GM23338 (cell line): Measurements from ENCODE around the gene U2AF1L4. TPM values are rescaled to one million over a fixed set of nuclear protein-coding genes. Genes with fewer than 3 reads are reported as not detected.

Experiments
- ATAC-seq: fragments of 200-7000 bp; cut with Tn5 transposase; 3 replicates; pipeline ENCODE4 v1.9.1; 2020
- DNase-seq: peaks from one replicate; pipeline ENCODE4 v3.0.0-alpha.2; 2015; ENCODE audit warnings: low spot score
- H2AFZ ChIP-seq: fragments of 200-600 bp; sonication (generic); 2 replicates; pipeline ENCODE4 v1.8.0; 2016; ENCODE audit warnings: antibody characterized with exemption, mild to moderate bottlenecking, moderate library complexity
- H3F3A ChIP-seq: fragments of 200-600 bp; sonication (generic); replicated peaks from 2 replicates; pipeline ENCODE4 v1.8.0; 2017; ENCODE audit warnings: antibody characterized with exemption, mixed run types, low read depth
- H3K27ac ChIP-seq: fragments of 200-600 bp; sonication (generic); 2 replicates; pipeline ENCODE4 v1.6.1; 2016; ENCODE audit warnings: low read depth
- H3K27me3 ChIP-seq: fragments of 200-600 bp; sonication (generic); 2 replicates; pipeline ENCODE4 v1.8.0; 2016; ENCODE audit warnings: mild to moderate bottlenecking, mixed run types, moderate library complexity; ENCODE audit not compliant: insufficient read depth
- H3K36me3 ChIP-seq: fragments of 200-600 bp; sonication (generic); 2 replicates; pipeline ENCODE4 v1.8.0; 2016; ENCODE audit warnings: mild to moderate bottlenecking; ENCODE audit not compliant: insufficient read depth
- H3K4me1 ChIP-seq: fragments of 200-600 bp; sonication (generic); 2 replicates; pipeline ENCODE4 v1.8.0; 2016; ENCODE audit warnings: mild to moderate bottlenecking, moderate library complexity; ENCODE audit not compliant: insufficient read depth
- H3K4me2 ChIP-seq: fragments of 200-600 bp; sonication (generic); 2 replicates; pipeline ENCODE4 v1.7.1; 2017; ENCODE audit warnings: mixed run types
- H3K4me3 ChIP-seq: fragments of 200-600 bp; sonication (generic); 2 replicates; pipeline ENCODE4 v1.6.1; 2016; ENCODE audit warnings: mixed run types
- H3K79me2 ChIP-seq: fragments of 200-600 bp; sonication (generic); replicated peaks from 2 replicates; pipeline ENCODE4 v1.8.0; 2017; ENCODE audit warnings: mild to moderate bottlenecking; ENCODE audit not compliant: insufficient read depth
- H3K9me2 ChIP-seq: fragments of 200-600 bp; sonication (generic); 2 replicates; pipeline ENCODE4 v1.8.0; 2017; ENCODE audit not compliant: insufficient read depth
- H4K20me1 ChIP-seq: fragments of 200-600 bp; sonication (generic); replicated peaks from 2 replicates; pipeline ENCODE4 v1.8.0; 2017; ENCODE audit warnings: mild to moderate bottlenecking; ENCODE audit not compliant: insufficient read depth
- H3K27ac Mint-ChIP-seq: 2 replicates; pipeline ENCODE4 v1.8.0; 2020; ENCODE audit warnings: inconsistent platforms, mild to moderate bottlenecking, moderate library complexity, mixed read lengths
- H3K27me3 Mint-ChIP-seq: 3 replicates; pipeline ENCODE4 v1.8.0; 2022; ENCODE audit warnings: low read depth, mild to moderate bottlenecking, moderate library complexity, mixed read lengths, inconsistent platforms; ENCODE audit not compliant: insufficient read depth, poor library complexity
- H3K36me3 Mint-ChIP-seq: 3 replicates; pipeline ENCODE4 v1.8.0; 2021; ENCODE audit warnings: low read depth, mild to moderate bottlenecking, inconsistent platforms, moderate library complexity, mixed read lengths
- H3K4me1 Mint-ChIP-seq: 3 replicates; pipeline ENCODE4 v1.8.0; 2020; ENCODE audit warnings: mild to moderate bottlenecking, inconsistent platforms, mixed read lengths
- H3K4me3 Mint-ChIP-seq: 3 replicates; pipeline ENCODE4 v1.8.0; 2021; ENCODE audit warnings: moderate library complexity, mild to moderate bottlenecking, inconsistent platforms, mixed read lengths
- H3K9me3 Mint-ChIP-seq: 3 replicates; pipeline ENCODE4 v1.8.0; 2020; ENCODE audit warnings: moderate library complexity, mild to moderate bottlenecking, inconsistent platforms, mixed read lengths
- CREB1 ChIP-seq: fragments of 250-450 bp; sonication (Bioruptor Pico); IDR thresholded peaks from 2 replicates; pipeline ENCODE4 v1.5.0; 2020; ENCODE audit warnings: low read depth, mild to moderate bottlenecking, moderate library complexity
- CTCF ChIP-seq, 2 experiments: fragments of 200-600 bp in 1 of 2; sonication (generic) in 1 of 2; conservative IDR thresholded peaks; 2 replicates each; pipeline versions ENCODE4 v1.5.1 to v1.6.1; 2016 to 2017; ENCODE audit warnings: antibody characterized with exemption in 2 of 2, low read depth in 2 of 2, mild to moderate bottlenecking in 2 of 2, moderate library complexity in 1 of 2
- ETS1 ChIP-seq: IDR thresholded peaks from 2 replicates; pipeline ENCODE4 v1.6.1; 2016; ENCODE audit warnings: antibody characterized with exemption
- EZH2 ChIP-seq: fragments of 200-600 bp; sonication (generic); IDR thresholded peaks from one replicate; pipeline ENCODE4 v1.8.0; 2017; ENCODE audit warnings: antibody characterized with exemption, mild to moderate bottlenecking, low read depth; ENCODE audit not compliant: unreplicated experiment
- EZH2phosphoT487 ChIP-seq: fragments of 200-600 bp; sonication (generic); IDR thresholded peaks from one replicate; pipeline ENCODE4 v1.8.1; 2018; ENCODE audit warnings: antibody characterized with exemption; ENCODE audit not compliant: unreplicated experiment
- JUNB ChIP-seq: IDR thresholded peaks from one replicate; pipeline ENCODE4 v1.6.1; 2016; ENCODE audit warnings: antibody characterized with exemption; ENCODE audit not compliant: unreplicated experiment
- NANOG ChIP-seq: IDR thresholded peaks from 2 replicates; pipeline ENCODE4 v1.6.1; 2016; ENCODE audit warnings: antibody characterized with exemption, borderline replicate concordance
- POLR2AphosphoS5 ChIP-seq: IDR thresholded peaks from 2 replicates; pipeline ENCODE4 v1.6.1; 2016; ENCODE audit warnings: antibody characterized with exemption, low read depth
- STAT1 ChIP-seq: IDR thresholded peaks from one replicate; pipeline ENCODE4 v1.6.1; 2016; ENCODE audit warnings: antibody characterized with exemption; ENCODE audit not compliant: unreplicated experiment
- ZNF114 ChIP-seq: fragments of 250-450 bp; sonication (Bioruptor Pico); IDR thresholded peaks from 2 replicates; pipeline ENCODE4 v1.5.0; 2020; ENCODE audit warnings: mild to moderate bottlenecking, moderate library complexity
- ZNF331 ChIP-seq: fragments of 250-450 bp; sonication (Bioruptor Pico); IDR thresholded peaks from 2 replicates; pipeline ENCODE4 v1.5.0; 2020; ENCODE audit warnings: low read depth, mild to moderate bottlenecking, moderate library complexity
- ZNF462 ChIP-seq: fragments of 250-450 bp; sonication (Bioruptor Pico); IDR thresholded peaks from 2 replicates; pipeline ENCODE4 v1.5.0; 2020; ENCODE audit warnings: mild to moderate bottlenecking, moderate library complexity
- polyA plus RNA-seq: library from polyadenylated mRNA; unstranded; fragments of >200 nt; fragmentation: Nextera tagmentation; extraction: Ambion mirVana; gene quantifications from 2 replicates; pipeline ENCODE4 v1.2.1, GENCODE V29; 2016
- total RNA-seq: library from RNA; depleted of rRNA; stranded (reverse); fragments of >200 nt; shearing (Covaris generic); gene quantifications from 2 replicates; pipeline ENCODE4 v1.2.3, GENCODE V29; 2014
- TF ChIP-seq, protein P1 (sequence below): IDR thresholded peaks from one replicate; pipeline ENCODE4 v1.6.1; 2018; ENCODE audit warnings: antibody characterized with exemption; ENCODE audit not compliant: unreplicated experiment

Gene U2AF1L4
- total and polyA plus RNA-seq, 2 experiments from 2014 or later, result 13.1 to 23.7 TPM

- Histone ChIP-seq H3K4me3 (no peak overlapping the region), H3K79me2 (no peaks in the 10 kb centered on the region), H3K27ac (no peak overlapping the region), H3K4me2 (no peak overlapping the region), H3K9me2 (no peaks in the 10 kb centered on the region), H3K36me3 (peaks cover 24% of the 10 kb centered on the region; the same call in 1 of the 2 replicates), H4K20me1 (peaks cover 5% of the 10 kb centered on the region), H3K27me3 (no peaks in the 10 kb centered on the region), H3F3A (no peaks in the 10 kb centered on the region), H3K4me1 (no peaks in the 10 kb centered on the region), H2AFZ (no peak overlapping the region)
- TF ChIP-seq ZNF114 (CRISPR knock-in tag), result no peak
- TF ChIP-seq CREB1, result no peak
- no peak for TF ChIP-seq EZH2phosphoT487
- no peak for TF ChIP-seq CTCF (conservative IDR thresholded peaks at IDR 0.05; ENCODE audit: low read depth in 2 of 2)
- TF ChIP-seq, protein P1, sequence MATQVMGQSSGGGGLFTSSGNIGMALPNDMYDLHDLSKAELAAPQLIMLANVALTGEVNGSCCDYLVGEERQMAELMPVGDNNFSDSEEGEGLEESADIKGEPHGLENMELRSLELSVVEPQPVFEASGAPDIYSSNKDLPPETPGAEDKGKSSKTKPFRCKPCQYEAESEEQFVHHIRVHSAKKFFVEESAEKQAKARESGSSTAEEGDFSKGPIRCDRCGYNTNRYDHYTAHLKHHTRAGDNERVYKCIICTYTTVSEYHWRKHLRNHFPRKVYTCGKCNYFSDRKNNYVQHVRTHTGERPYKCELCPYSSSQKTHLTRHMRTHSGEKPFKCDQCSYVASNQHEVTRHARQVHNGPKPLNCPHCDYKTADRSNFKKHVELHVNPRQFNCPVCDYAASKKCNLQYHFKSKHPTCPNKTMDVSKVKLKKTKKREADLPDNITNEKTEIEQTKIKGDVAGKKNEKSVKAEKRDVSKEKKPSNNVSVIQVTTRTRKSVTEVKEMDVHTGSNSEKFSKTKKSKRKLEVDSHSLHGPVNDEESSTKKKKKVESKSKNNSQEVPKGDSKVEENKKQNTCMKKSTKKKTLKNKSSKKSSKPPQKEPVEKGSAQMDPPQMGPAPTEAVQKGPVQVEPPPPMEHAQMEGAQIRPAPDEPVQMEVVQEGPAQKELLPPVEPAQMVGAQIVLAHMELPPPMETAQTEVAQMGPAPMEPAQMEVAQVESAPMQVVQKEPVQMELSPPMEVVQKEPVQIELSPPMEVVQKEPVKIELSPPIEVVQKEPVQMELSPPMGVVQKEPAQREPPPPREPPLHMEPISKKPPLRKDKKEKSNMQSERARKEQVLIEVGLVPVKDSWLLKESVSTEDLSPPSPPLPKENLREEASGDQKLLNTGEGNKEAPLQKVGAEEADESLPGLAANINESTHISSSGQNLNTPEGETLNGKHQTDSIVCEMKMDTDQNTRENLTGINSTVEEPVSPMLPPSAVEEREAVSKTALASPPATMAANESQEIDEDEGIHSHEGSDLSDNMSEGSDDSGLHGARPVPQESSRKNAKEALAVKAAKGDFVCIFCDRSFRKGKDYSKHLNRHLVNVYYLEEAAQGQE, result no peak
- TF ChIP-seq ZNF462 (CRISPR knock-in tag), result no peak
- TF ChIP-seq JUNB, result no peak
- no peak for TF ChIP-seq NANOG
- no peak for TF ChIP-seq POLR2AphosphoS5
- TF ChIP-seq ZNF331 (CRISPR knock-in tag), result no peak
- no peak for TF ChIP-seq EZH2
- TF ChIP-seq STAT1, result no peak
- TF ChIP-seq ETS1, result no peak
- Mint-ChIP-seq H3K27me3 (peaks cover 12% of the 10 kb centered on the region), H3K36me3 (peaks cover 73% of the 10 kb centered on the region), H3K4me3 (no peak overlapping the region), H3K4me1 (no peaks in the 10 kb centered on the region), H3K9me3 (no peaks in the 10 kb centered on the region), H3K27ac (no peak overlapping the region)
- DNase-seq (no peak), ATAC-seq (no peak)
Observed at GRCh38 chr19:35729021-35729420, 16.2 kb downstream of the U2AF1L4 start.
